ENCODE measurements around the gene TSPAN10. TPM values are rescaled to one million over a fixed set of nuclear protein-coding genes. Genes with fewer than 3 reads are reported as not detected.
A peak's percentile ranks its signal among the peaks of the same experiment; 100 is the strongest.
"Not testable (repeated sequence)": the region's sequence is repeated elsewhere in the genome, so short reads cannot be mapped to it uniquely, and the experiment has no call there.

Gene TSPAN10
- polyA plus RNA-seq, 1 donor from 2014 or later, result not detected

GRCh38 chr17:81673561-81674258 lies 36.7 kb downstream of the TSPAN10 start:
- no peaks in the 10 kb centered on the region for H4K20me1 ChIP-seq (ENCODE audit: insufficient read depth)
- no peak overlapping the region for H3K9ac ChIP-seq (ENCODE audit: low read length)
- no peak overlapping the region for H3K4me2 ChIP-seq (ENCODE audit: low read length)
- no peak overlapping the region for H3K27ac ChIP-seq (ENCODE audit: low read length)
- no peaks in the 10 kb centered on the region for H3F3A ChIP-seq (ENCODE audit: insufficient read depth, low read length, poor library complexity, severe bottlenecking)
- no peaks in the 10 kb centered on the region for H3K9me3 ChIP-seq (ENCODE audit: low read length)
- H3K4me3 ChIP-seq (ENCODE audit: low read length), result no peak overlapping the region
- no peaks in the 10 kb centered on the region for H3K79me2 ChIP-seq (replicated peaks; ENCODE audit: insufficient read depth, low read length)
- H3K27me3 ChIP-seq (ENCODE audit: insufficient read depth, low read depth, low read length), result no peaks in the 10 kb centered on the region
- no peak for TF ChIP-seq MXI1 (conservative IDR thresholded peaks at IDR 0.05; ENCODE audit: poor library complexity, severe bottlenecking)
- no peak for TF ChIP-seq TAF1 (IDR thresholded peaks at IDR 0.05; ENCODE audit: low read depth)
- no peak for TF ChIP-seq RAD21 (conservative IDR thresholded peaks at IDR 0.05)
- TF ChIP-seq CTCF (IDR thresholded peaks at IDR 0.05; ENCODE audit: poor library complexity, severe bottlenecking), result no peak
- no peak for TF ChIP-seq POLR2AphosphoS5 (IDR thresholded peaks at IDR 0.05)
- TF ChIP-seq SMC3 (conservative IDR thresholded peaks at IDR 0.05; ENCODE audit: poor library complexity), result no peak
- no peak for TF ChIP-seq EZH2 (IDR thresholded peaks at IDR 0.05; ENCODE audit: borderline replicate concordance, insufficient read depth, low read length, poor library complexity, severe bottlenecking)
- TF ChIP-seq EP300 (conservative IDR thresholded peaks at IDR 0.05; ENCODE audit: poor library complexity, severe bottlenecking), result no peak
- TF ChIP-seq REST (IDR thresholded peaks at IDR 0.05; ENCODE audit: borderline replicate concordance), result no peak
- no peak overlapping the region for H2AFZ ChIP-seq (ENCODE audit: low read depth, low read length)
- no peaks in the 10 kb centered on the region for H3K36me3 ChIP-seq (ENCODE audit: insufficient read depth, low read length)
- no peaks in the 10 kb centered on the region for H3K9me2 ChIP-seq (ENCODE audit: insufficient read depth, low read length)

- not testable (repeated sequence) for H4K20me1 ChIP-seq (ENCODE audit: insufficient read depth); H2AFZ ChIP-seq (ENCODE audit: low read depth, low read length); H3K9me2 ChIP-seq (ENCODE audit: insufficient read depth, low read length); H3K36me3 ChIP-seq (ENCODE audit: insufficient read depth, low read length); H3K27me3 ChIP-seq (ENCODE audit: insufficient read depth, low read depth, low read length); H3K9me3 ChIP-seq (ENCODE audit: low read length); H3K27ac ChIP-seq (ENCODE audit: low read length); H3K79me2 ChIP-seq (replicated peaks; ENCODE audit: insufficient read depth, low read length); H3K4me2 ChIP-seq (ENCODE audit: low read length); H3K9ac ChIP-seq (ENCODE audit: low read length); H3K4me3 ChIP-seq (ENCODE audit: low read length); H3F3A ChIP-seq (ENCODE audit: insufficient read depth, low read length, poor library complexity, severe bottlenecking)
- peak; percentile 61 for TF ChIP-seq CTCF (IDR thresholded peaks at IDR 0.05; ENCODE audit: poor library complexity, severe bottlenecking)
- TF ChIP-seq SMC3 (conservative IDR thresholded peaks at IDR 0.05; ENCODE audit: poor library complexity), result peak; percentile 51
Observed at GRCh38 chr17:81675515-81676221, 38.7 kb downstream of the TSPAN10 start.

Measured in neural cell (in vitro differentiated cells).